ENCODE measurements around the gene ASIC2. TPM values are rescaled to one million over a fixed set of nuclear protein-coding genes. Genes with fewer than 3 reads are reported as not detected.

The ASIC2 gene
- total and polyA plus RNA-seq, 7 donors, result under 0.01 to 0.60 (median 0.19) TPM; not detected in 3

- 68 to 75% methylated on average over 7 of the region's 7 CpGs for WGBS, 2 donors
- intact Hi-C loops (cut with DNase I), result no loop called here
- no peak for DNase-seq
- Histone ChIP-seq H3K27ac (no peak overlapping the region), H3K4me1 (peaks cover 0 to 18% (median 15%) of the 10 kb centered on the region in 4 donors), H3K36me3 (no peaks in the 10 kb centered on the region), H3K9me3 (no peaks in the 10 kb centered on the region), H3K27me3 (no peaks in the 10 kb centered on the region), H3K4me3 (no peak overlapping the region)
- TF ChIP-seq EP300 (IDR thresholded peaks at IDR 0.05) (no peak), POLR2AphosphoS5 (IDR thresholded peaks at IDR 0.05) (no peak), POLR2A (IDR thresholded peaks at IDR 0.05) (no peak), CTCF (IDR thresholded peaks at IDR 0.05) (no peak)
Observed at GRCh38 chr17:33229499-33229898, 63.6 kb downstream of the ASIC2 start.

DNA sequence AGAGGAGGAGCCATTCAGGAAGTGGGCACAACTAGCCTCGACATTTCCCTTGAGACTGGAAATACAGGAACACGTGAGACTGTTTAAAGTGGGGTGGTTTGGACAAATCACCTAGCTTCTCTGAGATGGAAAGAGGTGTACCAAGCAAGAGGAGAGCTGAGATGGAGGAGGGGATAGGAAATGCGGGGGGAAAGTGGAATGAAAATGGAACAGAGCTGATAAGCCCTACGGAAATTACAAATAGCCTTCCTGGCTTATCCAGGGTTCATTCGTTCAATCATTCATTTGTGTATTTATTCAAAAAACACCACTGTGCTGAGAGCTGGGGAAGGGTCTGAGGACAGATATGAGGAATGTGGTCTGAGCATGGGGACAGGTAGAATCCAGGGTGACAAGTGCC is 64.1 kb downstream of the ASIC2 start:
- no peaks in the 10 kb centered on the region for H3K36me3 ChIP-seq
- peaks cover 0 to 14% (median 10%) of the 10 kb centered on the region in 4 donors for H3K4me1 ChIP-seq
- TF ChIP-seq POLR2AphosphoS5 (IDR thresholded peaks at IDR 0.05), result no peak
- no peak for TF ChIP-seq POLR2A (IDR thresholded peaks at IDR 0.05)
- no peak for TF ChIP-seq CTCF (IDR thresholded peaks at IDR 0.05)
- TF ChIP-seq EP300 (IDR thresholded peaks at IDR 0.05), result no peak
- no peak overlapping the region for H3K4me3 ChIP-seq
- H3K27ac ChIP-seq, result no peak overlapping the region
- 63 to 70% methylated on average over 5 of the region's 5 CpGs for WGBS, 2 donors
- no peaks in the 10 kb centered on the region for H3K9me3 ChIP-seq
- no peaks in the 10 kb centered on the region for H3K27me3 ChIP-seq
- no peak for DNase-seq
- intact Hi-C loops (cut with DNase I), result no loop called here

DNA sequence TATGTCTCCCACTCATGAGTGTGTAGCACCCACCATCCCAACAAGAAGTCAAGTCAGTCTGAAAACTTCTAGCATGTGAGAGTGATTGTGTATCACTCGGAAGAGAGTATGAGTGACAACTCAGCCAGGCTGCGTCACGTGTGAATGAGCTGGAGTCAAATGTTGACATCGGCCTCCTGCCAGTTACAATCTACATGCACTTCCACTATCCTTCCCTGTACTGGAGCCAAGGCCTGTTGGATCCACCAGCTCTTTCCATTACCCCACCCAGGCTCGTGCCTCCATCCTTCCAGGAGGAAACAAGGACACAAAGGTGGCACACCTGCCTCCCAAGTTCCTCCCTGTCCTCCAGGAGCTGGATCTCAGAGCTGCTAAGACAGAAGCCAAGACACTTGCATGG is 64.5 kb downstream of the ASIC2 start:
- Histone ChIP-seq H3K4me1 (peaks cover 0 to 9% (median 6%) of the 10 kb centered on the region in 4 donors), H3K27me3 (no peaks in the 10 kb centered on the region), H3K9me3 (no peaks in the 10 kb centered on the region), H3K4me3 (no peak overlapping the region), H3K27ac (no peak overlapping the region), H3K36me3 (no peaks in the 10 kb centered on the region)
- TF ChIP-seq CTCF (IDR thresholded peaks at IDR 0.05), result no peak
- TF ChIP-seq POLR2AphosphoS5 (IDR thresholded peaks at IDR 0.05), result no peak
- no peak for TF ChIP-seq POLR2A (IDR thresholded peaks at IDR 0.05)
- no peak for TF ChIP-seq EP300 (IDR thresholded peaks at IDR 0.05)
- WGBS, 2 donors, result 64 to 80% methylated on average over 5 of the region's 5 CpGs
- intact Hi-C loops (cut with DNase I), result no loop called here
- no peak for DNase-seq

- Histone ChIP-seq H3K4me1 (peaks cover 0 to 2% (median under 1%) of the 10 kb centered on the region in 4 donors), H3K36me3 (no peaks in the 10 kb centered on the region), H3K27me3 (no peaks in the 10 kb centered on the region), H3K9me3 (no peaks in the 10 kb centered on the region), H3K4me3 (no peak overlapping the region), H3K27ac (no peak overlapping the region)
- 82 to 83% methylated on average over 3 of the region's 3 CpGs for WGBS, 2 donors
- no peak for DNase-seq
- intact Hi-C loops (cut with DNase I), result no loop called here
- TF ChIP-seq CTCF (IDR thresholded peaks at IDR 0.05) (no peak), POLR2AphosphoS5 (IDR thresholded peaks at IDR 0.05) (no peak), POLR2A (IDR thresholded peaks at IDR 0.05) (no peak), EP300 (IDR thresholded peaks at IDR 0.05) (no peak)
Observed at GRCh38 chr17:33227911-33228310, 65.2 kb downstream of the ASIC2 start.

- H3K36me3 ChIP-seq, result no peaks in the 10 kb centered on the region
- intact Hi-C loops (cut with DNase I), result no loop called here
- no peak for DNase-seq
- no peaks in the 10 kb centered on the region for H3K4me1 ChIP-seq
- no peak overlapping the region for H3K4me3 ChIP-seq
- TF ChIP-seq EP300 (IDR thresholded peaks at IDR 0.05) (no peak), POLR2A (IDR thresholded peaks at IDR 0.05) (no peak), POLR2AphosphoS5 (IDR thresholded peaks at IDR 0.05) (no peak), CTCF (IDR thresholded peaks at IDR 0.05) (no peak)
- no peak overlapping the region for H3K27ac ChIP-seq
- no peaks in the 10 kb centered on the region for H3K27me3 ChIP-seq
- no peaks in the 10 kb centered on the region for H3K9me3 ChIP-seq
Observed at GRCh38 chr17:33225994-33226393, 67.1 kb downstream of the ASIC2 start.

Data from sigmoid colon (tissue), 7 donors.